B cell (primary cell): ENCODE results near the gene LRRIQ3. TPM values are rescaled to one million over a fixed set of nuclear protein-coding genes. Genes with fewer than 3 reads are reported as not detected.
"Not testable (repeated sequence)": the region's sequence is repeated elsewhere in the genome, so short reads cannot be mapped to it uniquely, and the experiment has no call there.

Experiments
- ATAC-seq: fragments of 200-7000 bp; cut with Tn5 transposase; one replicate; pipeline ENCODE4 v1.10.0; 2021; ENCODE audit warnings: low read depth, mild to moderate bottlenecking, moderate number of reproducible peaks, moderate library complexity
- CTCF ChIA-PET: fragments of 350-600 bp; sonication (Branson Sonifier 250); formaldehyde crosslinking; loops from one replicate; lab custom pipeline; 2021; ENCODE audit warnings: antibody characterized with exemption, inconsistent platforms; lab: Charles Lee
- POLR2A ChIA-PET: fragments of 350-600 bp; sonication (Branson Sonifier 250); formaldehyde crosslinking; loops from one replicate; lab custom pipeline; 2021; ENCODE audit warnings: antibody characterized with exemption; lab: Charles Lee
- DNase-seq: peaks from one replicate; pipeline ENCODE4 v3.0.0; 2013
- H2AFZ ChIP-seq: 2 replicates; pipeline ENCODE4 v1.6.1; 2012; ENCODE audit warnings: mild to moderate bottlenecking, low read depth, low read length; ENCODE audit not compliant: insufficient read depth, poor library complexity, severe bottlenecking
- H3K27ac ChIP-seq, 2 donors: 1 replicate in 1 of 2; 2 replicates in 1 of 2; pipeline ENCODE4 v1.5.1; 2012 to 2013; ENCODE audit warnings: low read length in 2 of 2, mild to moderate bottlenecking in 2 of 2, moderate library complexity in 1 of 2
- H3K27me3 ChIP-seq, 4 experiments: fragments of 200-600 bp in 1 of 4; sonication (generic) in 1 of 4; replicated peaks in 1 of 4; 1 replicate in 2 of 4; 2 replicates in 2 of 4; pipeline versions ENCODE4 v1.6.1 to v1.7.0; 2013 to 2016; ENCODE audit warnings: low read length in 3 of 4, mild to moderate bottlenecking in 2 of 4, mixed read lengths in 1 of 4, moderate library complexity in 1 of 4; ENCODE audit not compliant: insufficient read depth in 4 of 4, control insufficient read depth in 3 of 4; ENCODE audit errors: control extremely low read depth in 1 of 4
- H3K36me3 ChIP-seq, 2 experiments: replicated peaks in 1 of 2; 1 replicate in 1 of 2; 2 replicates in 1 of 2; pipeline versions ENCODE4 v1.6.1 to v1.7.1; 2013; ENCODE audit warnings: low read length in 1 of 2; ENCODE audit not compliant: insufficient read depth in 2 of 2, control insufficient read depth in 1 of 2; ENCODE audit errors: control extremely low read depth in 1 of 2, extremely low read depth in 1 of 2
- H3K4me1 ChIP-seq, 2 donors: fragments of 200-600 bp in 1 of 2; sonication (generic) in 1 of 2; 1 replicate in 1 of 2; 2 replicates in 1 of 2; pipeline versions ENCODE4 v1.5.1 to v1.6.1; 2013 to 2017; ENCODE audit warnings: low read length in 2 of 2; ENCODE audit not compliant: control insufficient read depth in 2 of 2, insufficient read depth in 2 of 2
- H3K4me2 ChIP-seq: replicated peaks from 2 replicates; pipeline ENCODE3; 2012; ENCODE audit warnings: mild to moderate bottlenecking, low read depth, low read length; ENCODE audit not compliant: poor library complexity, severe bottlenecking
- H3K4me3 ChIP-seq, 5 experiments: fragments of 200-600 bp in 1 of 5; sonication (generic) in 1 of 5; 1 replicate in 3 of 5; 2 replicates in 2 of 5; pipeline versions ENCODE4 v1.5.1 to v1.7.0; 2011 to 2016; ENCODE audit warnings: low read length in 4 of 5, mild to moderate bottlenecking in 4 of 5, low read depth in 2 of 5, control low read depth in 1 of 5, moderate library complexity in 1 of 5; ENCODE audit not compliant: insufficient read depth in 1 of 5; ENCODE audit errors: control extremely low read depth in 1 of 5, extremely low read depth in 1 of 5
- H3K79me2 ChIP-seq: fragments of 200-600 bp; sonication (generic); one replicate; pipeline ENCODE4 v1.6.0; 2016; ENCODE audit warnings: low read length; ENCODE audit not compliant: control insufficient read depth, insufficient read depth
- H3K9ac ChIP-seq: fragments of 200-600 bp; sonication (generic); 2 replicates; pipeline ENCODE4 v1.6.1; 2017; ENCODE audit warnings: mild to moderate bottlenecking, low read length, moderate library complexity
- H3K9me3 ChIP-seq, 3 donors: one replicate each; pipeline versions ENCODE4 v1.6.1 to v1.7.1; 2013; ENCODE audit warnings: low read length in 2 of 3; ENCODE audit not compliant: control insufficient read depth in 2 of 3, insufficient read depth in 1 of 3; ENCODE audit errors: control extremely low read depth in 1 of 3
- H4K20me1 ChIP-seq: 2 replicates; pipeline ENCODE4 v1.6.0; 2012; ENCODE audit warnings: mild to moderate bottlenecking, low read length; ENCODE audit not compliant: insufficient read depth, control insufficient read depth, poor library complexity, severe bottlenecking
- H3K27ac Mint-ChIP-seq: one replicate; pipeline ENCODE4 v1.8.0; 2021; ENCODE audit warnings: mixed read lengths
- H3K27me3 Mint-ChIP-seq: one replicate; pipeline ENCODE4 v1.8.0; 2021; ENCODE audit warnings: mixed read lengths
- H3K4me1 Mint-ChIP-seq: one replicate; pipeline ENCODE4 v1.8.0; 2021; ENCODE audit warnings: mixed read lengths
- H3K4me3 Mint-ChIP-seq: one replicate; pipeline ENCODE4 v1.8.0; 2021; ENCODE audit warnings: mixed read lengths
- H3K9me3 Mint-ChIP-seq: one replicate; pipeline ENCODE4 v1.8.0; 2022; ENCODE audit warnings: mixed read lengths; ENCODE audit not compliant: insufficient read depth
- CTCF ChIP-seq: fragments of 200-600 bp; IDR thresholded peaks from one replicate; pipeline ENCODE4 v1.8.0; 2022; ENCODE audit warnings: antibody characterized with exemption, mild to moderate bottlenecking
- EZH2 ChIP-seq: IDR thresholded peaks from 2 replicates; pipeline ENCODE4 v1.6.1; 2012; ENCODE audit warnings: borderline replicate concordance, low read depth, mild to moderate bottlenecking, moderate library complexity, low read length; ENCODE audit not compliant: insufficient read depth, poor library complexity, severe bottlenecking
- WGBS: methylation state at CpG from one replicate; pipeline ENCODE4 v1.1.5; 2013; ENCODE audit warnings: missing lambda C conversion rate; ENCODE audit not compliant: insufficient coverage; 5-methylcytosine and 5-hydroxymethylcytosine counted together
- intact Hi-C: fragments of 100-400 bp; cut with micrococcal nuclease; formaldehyde crosslinking; loops from one replicate; pipeline ENCODE4 v1.10.0; 2022
- polyA plus RNA-seq: library from polyadenylated mRNA; depleted of rRNA; stranded (reverse); fragments of >200 nt; gene quantifications from 2 replicates; pipeline ENCODE4 v1.2.3, GENCODE V29; 2012
- total RNA-seq, 2 donors: library from RNA; stranded (reverse); fragments of 120-200 nt in 1 of 2; gene quantifications; 1 replicate in 1 of 2; 2 replicates in 1 of 2; pipeline versions ENCODE4 v1.2.3 to v1.2.4, GENCODE V29; 2013 to 2022

LRRIQ3 gene
- total and polyA plus RNA-seq, 2 donors (not counting 1 experiment from before 2014, with no cell fraction given): 1.1 to 2.2 TPM

DNA sequence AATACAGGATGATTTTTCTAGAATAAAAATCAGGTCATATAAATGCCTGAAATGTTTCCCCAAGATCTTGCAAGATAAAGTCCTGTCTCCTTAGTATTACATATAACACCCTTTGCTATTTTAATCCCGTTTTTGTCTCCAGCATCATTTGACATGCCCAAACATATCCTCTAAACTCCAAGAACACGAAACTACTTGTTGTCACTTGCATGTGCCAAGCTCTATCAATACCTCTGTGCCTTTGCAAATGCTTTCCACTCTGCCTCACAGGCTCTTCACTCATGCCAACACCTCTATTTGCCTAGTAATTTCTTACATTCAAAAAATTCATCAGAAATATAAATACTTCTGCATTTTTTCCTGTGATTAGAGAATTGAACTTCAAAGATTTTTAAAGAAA lies 37.9 kb downstream of the LRRIQ3 start:
- H3K9me3 Mint-ChIP-seq: no peaks in the 10 kb centered on the region
- intact Hi-C loops: no loop called here
- Histone ChIP-seq H3K27me3 (no peaks in the 10 kb centered on the region), H3K4me3 (no peak overlapping the region), H3K9ac (no peak overlapping the region), H4K20me1 (no peaks in the 10 kb centered on the region), H3K36me3 (no peaks in the 10 kb centered on the region), H3K4me2 (no peak overlapping the region), H3K27ac (no peak overlapping the region), H3K9me3 (no peaks in the 10 kb centered on the region), H3K4me1 (no peaks in the 10 kb centered on the region), H2AFZ (no peak overlapping the region), H3K79me2 (no peaks in the 10 kb centered on the region)
- H3K4me3 Mint-ChIP-seq: no peak overlapping the region
- TF ChIP-seq CTCF: no peak
- H3K27ac Mint-ChIP-seq: no peak overlapping the region
- CTCF ChIA-PET: no interaction called here
- no peak for ATAC-seq
- H3K27me3 Mint-ChIP-seq: no peaks in the 10 kb centered on the region
- no peak for DNase-seq
- H3K4me1 Mint-ChIP-seq: no peaks in the 10 kb centered on the region
- POLR2A ChIA-PET: no interaction called here
- 60% methylated on average over 1 of the region's 2 CpGs for WGBS

DNA sequence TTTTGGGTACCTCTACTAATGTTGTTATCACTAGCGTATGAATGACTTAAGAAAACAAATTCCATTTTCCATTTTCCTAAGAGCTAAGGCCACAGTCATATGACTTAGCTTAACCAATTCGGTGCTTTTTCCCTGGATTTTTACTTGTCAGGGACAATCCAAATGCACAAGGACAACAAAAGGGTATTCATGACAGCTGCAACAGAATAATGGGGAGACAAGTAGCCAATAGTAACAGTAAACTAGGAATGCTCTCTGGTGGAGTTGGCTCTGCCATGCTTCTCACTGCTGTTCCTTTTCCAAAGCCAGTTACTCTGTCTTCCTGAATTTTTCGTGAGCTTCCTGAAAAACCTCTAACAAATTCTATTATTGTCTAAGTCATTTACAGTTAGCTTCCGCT lies 52.9 kb downstream of the LRRIQ3 start:
- Mint-ChIP-seq H3K9me3 (peaks cover 2% of the 10 kb centered on the region), H3K27ac (no peak overlapping the region), H3K4me3 (no peak overlapping the region), H3K27me3 (no peaks in the 10 kb centered on the region), H3K4me1 (no peaks in the 10 kb centered on the region)
- no peak for TF ChIP-seq EZH2
- no peak for TF ChIP-seq CTCF
- H3K9me3 ChIP-seq: no peaks in the 10 kb centered on the region
- DNase-seq: no peak
- H3K79me2 ChIP-seq: no peaks in the 10 kb centered on the region
- H3K4me2 ChIP-seq: no peak overlapping the region
- CTCF ChIA-PET: no interaction called here
- POLR2A ChIA-PET: no interaction called here
- 75% methylated on average over 1 of the region's 4 CpGs for WGBS
- no peak overlapping the region for H3K27ac ChIP-seq
- H4K20me1 ChIP-seq: no peaks in the 10 kb centered on the region
- no peak overlapping the region for H3K9ac ChIP-seq
- intact Hi-C loops: no loop called here
- H2AFZ ChIP-seq: no peak overlapping the region
- H3K27me3 ChIP-seq: no peaks in the 10 kb centered on the region
- H3K36me3 ChIP-seq: no peaks in the 10 kb centered on the region
- H3K4me3 ChIP-seq: no peak overlapping the region
- no peak for ATAC-seq
- no peaks in the 10 kb centered on the region for H3K4me1 ChIP-seq

DNA sequence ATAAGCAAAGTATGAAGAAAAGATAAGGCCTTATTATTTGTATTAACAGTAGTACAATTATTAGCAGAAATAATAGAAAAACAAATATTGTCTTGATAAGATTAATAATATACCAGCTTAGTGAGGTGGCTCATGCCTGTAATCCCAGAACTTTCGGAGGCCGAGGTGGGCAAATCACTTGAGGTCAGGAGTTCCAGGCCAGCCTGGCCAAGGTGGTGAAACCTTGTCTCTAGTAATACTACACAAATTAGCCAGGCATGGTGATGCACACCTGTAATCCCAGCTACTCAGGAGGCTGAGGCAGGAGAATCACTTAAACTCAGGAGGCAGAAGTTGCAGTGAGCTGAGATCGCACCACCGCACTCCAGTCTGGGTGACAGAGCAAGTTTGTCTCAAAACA lies 80.6 kb downstream of the LRRIQ3 start:
- H3K9me3 Mint-ChIP-seq, H3K27ac ChIP-seq, DNase-seq, H3K4me2 ChIP-seq, H3K36me3 ChIP-seq, H3K9me3 ChIP-seq, H3K27me3 ChIP-seq, H3K27me3 Mint-ChIP-seq, POLR2A ChIA-PET, H3K4me3 Mint-ChIP-seq, H3K9ac ChIP-seq, ATAC-seq, H3K79me2 ChIP-seq, H3K4me3 ChIP-seq, intact Hi-C loops, H3K27ac Mint-ChIP-seq, H3K4me1 Mint-ChIP-seq, H4K20me1 ChIP-seq, H3K4me1 ChIP-seq, CTCF ChIA-PET, H2AFZ ChIP-seq: not testable (repeated sequence)
- 90% methylated on average over 2 of the region's 4 CpGs for WGBS
